ENCODE measurements around the gene DYNLT3.

The DYNLT3 gene, protein sequence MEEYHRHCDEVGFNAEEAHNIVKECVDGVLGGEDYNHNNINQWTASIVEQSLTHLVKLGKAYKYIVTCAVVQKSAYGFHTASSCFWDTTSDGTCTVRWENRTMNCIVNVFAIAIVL

DNA sequence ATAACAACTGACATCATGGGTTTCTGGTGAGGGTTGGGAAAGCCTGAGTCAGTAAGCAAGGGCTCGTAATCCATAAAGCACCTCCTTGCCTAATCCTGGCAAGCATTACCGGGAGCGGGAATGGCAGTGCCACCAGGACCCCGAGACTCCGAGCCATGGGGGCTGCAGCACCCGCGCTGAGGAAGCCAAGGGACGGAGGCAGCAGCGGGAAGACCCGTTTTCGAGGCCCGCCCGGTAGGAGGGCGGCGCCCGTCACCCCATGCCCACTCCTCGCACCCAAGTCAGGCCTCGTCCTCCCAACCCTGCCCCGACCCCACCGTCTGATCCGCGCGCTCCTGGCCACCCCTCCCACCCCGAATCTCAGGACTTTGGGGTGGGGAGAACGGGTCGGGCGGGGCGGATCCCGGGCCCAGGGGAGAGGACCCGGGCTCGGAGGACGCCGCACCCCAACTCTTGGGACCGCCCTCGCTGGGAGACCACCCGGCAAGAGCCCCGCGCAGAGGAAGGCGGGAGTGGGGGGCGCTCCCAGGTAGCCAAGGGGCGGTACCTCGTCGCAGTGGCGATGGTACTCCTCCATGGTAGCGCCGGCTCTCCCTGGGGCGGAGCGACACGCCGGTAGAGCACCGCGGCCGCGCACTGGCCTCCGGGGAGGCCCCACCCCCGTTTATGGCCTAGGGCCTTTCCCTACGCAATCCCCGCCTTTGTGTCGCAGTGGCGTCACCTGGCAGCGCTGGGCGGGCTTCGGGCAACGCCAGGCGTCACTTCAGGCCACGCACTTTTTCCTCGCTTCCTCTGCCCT lies at the start of gene DYNLT3:
Gene DYNLT3 (minus strand): TSS at position 638 of the 799 bp plus-strand sequence. CDS start 61 bp downstream, at position 577.
- intact Hi-C loops (cut with DNase I), result no loop called here
- DNase-seq, result peak; percentile 35 to 83 (median 68)

DNA sequence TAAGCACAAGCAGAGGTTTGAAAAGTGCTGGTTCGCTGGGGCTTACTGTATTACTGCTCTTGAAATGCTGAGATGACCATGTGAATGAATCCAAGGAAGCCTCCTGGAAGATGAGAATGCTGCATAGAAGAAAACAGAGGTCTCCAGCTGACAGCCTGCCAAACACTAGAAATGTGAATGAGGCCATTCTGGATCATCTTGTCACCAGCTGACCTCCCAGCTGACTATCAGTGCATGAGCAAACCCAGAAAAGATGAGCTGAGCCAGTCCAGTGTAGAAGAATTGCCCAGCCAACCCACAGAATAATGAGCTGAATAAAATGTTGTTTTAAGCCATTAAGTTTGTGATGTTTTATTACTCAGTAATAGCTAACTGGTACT lies 49.1 kb upstream of the DYNLT3 start:
- DNase-seq, result peak in 4 of 42 donors; percentile 1 to 41 (median 12)
- intact Hi-C loops (cut with DNase I), result no loop called here

DNA sequence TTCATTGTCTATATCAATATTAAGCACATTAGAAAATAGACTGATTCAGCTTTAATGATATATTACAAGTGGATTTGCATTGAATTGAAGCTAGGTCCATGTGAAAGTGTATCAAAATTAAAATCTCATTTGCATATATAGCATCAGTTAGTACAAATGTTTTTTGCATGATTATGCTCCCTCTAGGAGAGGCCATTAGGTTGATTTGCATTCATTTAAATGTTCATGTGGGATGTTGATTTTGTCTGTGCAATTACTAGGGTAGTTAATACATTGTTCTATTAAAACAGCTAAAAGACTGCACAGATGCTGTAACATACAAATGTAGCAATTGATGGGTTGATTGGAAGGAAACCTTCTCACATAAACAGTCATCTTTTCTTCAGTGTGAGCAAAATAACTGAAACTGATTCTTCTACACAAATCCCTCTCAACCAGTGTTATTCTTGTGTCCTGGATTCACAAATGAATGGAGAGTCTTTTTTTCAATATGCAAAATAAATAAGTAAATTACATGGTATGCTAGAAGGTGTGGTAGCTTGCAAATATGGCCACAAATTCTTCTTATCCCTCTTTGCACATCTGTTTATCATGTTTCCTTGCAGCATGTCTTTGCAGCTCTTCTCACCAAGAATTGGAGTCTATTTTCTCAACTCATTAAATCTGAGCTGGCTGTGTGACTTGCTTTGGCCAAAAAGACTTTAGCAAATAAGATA lies 48.6 kb upstream of the DYNLT3 start:
- intact Hi-C loops (cut with DNase I), result no loop called here
- no peak for DNase-seq

DNA sequence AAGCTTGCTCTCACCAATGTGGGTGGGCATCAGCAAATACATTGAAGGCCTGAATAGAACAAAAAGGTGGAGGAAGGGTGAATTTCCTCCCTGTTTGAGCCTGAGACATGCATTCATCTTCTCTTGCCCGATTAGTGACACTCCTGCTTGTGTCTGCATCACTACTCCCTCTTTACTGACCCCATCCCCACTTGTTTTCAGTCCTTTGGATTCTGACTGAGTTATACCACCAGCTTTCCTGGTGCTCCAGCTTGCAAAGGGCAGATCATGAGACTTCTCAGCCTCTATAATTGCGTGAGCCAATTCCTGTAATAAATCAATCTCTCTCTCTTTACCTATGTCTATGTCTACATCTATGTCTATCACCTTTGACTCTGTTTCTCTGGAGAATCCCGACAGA lies 47.4 kb upstream of the DYNLT3 start:
- intact Hi-C loops (cut with DNase I), result no loop called here
- DNase-seq, result no peak

DNA sequence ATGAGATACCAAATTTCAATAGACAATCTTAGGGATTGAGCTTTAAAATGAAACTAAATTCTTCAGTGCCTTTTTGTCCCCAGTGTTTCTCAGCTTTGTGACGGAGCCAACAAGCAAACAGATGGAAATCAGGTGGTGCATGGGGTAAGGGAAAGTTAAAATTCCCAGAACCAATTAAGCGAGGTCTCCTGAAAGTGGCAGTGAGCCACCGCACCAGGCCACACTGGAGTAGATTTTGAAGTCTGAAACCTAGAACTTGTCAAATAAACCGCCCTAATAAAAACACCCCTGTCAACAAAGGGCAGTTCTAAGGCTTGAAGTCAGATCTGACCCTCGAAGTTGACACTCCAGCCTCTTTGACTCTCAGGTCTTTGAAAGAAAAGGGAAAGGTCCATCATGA lies 40.6 kb upstream of the DYNLT3 start:
- intact Hi-C loops (cut with DNase I), result no loop called here
- no peak for DNase-seq

DNA sequence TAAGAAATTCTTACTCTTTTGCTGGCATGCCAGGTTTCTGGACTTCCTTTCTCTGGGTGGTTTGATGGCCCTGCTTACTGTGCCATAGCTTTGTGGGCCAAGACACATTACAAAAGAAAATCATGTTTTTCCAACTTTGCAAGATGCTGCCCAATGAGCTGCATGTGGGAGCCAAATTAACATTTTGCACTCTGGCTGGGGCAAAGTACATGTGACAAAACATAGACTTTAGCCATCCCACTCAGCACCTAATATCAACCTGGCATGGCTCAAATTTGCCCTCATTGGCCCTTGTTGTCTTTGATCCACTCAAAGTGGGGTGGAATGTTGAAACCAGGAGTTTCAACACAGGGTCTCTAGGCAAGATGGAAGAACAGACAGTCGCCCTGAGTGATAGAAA lies 40.0 kb upstream of the DYNLT3 start:
- no peak for DNase-seq
- intact Hi-C loops (cut with DNase I), result no loop called here

DNA sequence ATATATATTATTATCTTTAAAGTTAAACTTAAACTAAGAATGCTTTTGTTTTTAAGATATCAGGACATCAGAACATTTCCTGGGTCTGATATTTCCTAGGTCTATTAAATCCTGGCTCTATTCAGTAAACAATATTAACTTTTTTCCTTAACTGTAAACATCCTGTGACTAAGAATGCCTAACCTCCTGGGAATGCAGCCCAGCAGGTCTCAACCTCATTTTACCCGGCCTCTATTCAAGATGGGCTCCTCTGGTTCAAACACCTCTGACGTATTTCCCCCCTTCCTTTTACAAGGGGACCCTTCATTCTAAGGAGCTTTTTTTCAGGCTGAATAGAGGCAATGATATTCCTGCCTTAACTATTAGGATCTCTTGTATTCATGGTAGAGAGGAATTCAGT lies 35.8 kb upstream of the DYNLT3 start:
- DNase-seq, result no peak
- intact Hi-C loops (cut with DNase I), result no loop called here

DNA sequence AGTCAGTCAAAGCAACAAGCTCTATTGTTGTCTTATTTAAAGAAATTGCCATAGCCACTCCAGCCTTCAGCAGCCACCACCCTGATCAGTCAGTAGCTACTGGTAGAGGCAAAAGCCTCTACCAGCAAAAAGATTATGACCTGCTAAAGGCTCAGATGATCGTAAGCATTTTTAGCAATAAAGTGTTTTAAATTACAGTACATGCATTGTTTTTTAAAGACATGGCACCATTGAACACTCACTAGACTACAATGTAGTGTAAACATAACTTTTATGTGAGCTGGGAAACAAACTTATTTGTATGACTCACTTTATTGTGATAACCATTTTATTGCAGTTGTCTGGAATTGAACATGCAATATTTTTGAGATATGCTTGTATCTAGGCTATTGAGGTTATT lies 32.3 kb upstream of the DYNLT3 start:
- intact Hi-C loops (cut with DNase I), result no loop called here

DNA sequence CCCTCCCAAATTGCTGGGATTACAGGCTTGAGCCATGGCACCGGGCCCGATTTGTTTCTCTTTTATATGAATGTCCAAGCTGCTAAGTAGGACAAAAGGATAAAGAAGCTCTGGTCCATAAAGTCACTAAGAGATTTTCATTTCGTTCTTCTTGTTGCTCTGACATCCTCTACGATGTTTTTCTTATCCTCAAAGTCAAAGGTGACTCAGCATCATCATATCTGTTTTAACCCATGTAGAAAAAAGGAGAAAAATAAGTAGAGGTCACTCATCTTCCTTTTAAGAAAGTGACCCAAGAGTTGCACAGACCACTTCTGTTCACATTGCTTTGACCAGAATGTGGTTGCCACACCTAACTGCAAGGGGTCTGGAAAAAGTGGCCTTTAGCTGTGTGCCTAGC lies 29.3 kb upstream of the DYNLT3 start:
- intact Hi-C loops (cut with DNase I), result no loop called here
- no peak for DNase-seq

More for the DNA sequence above, 32.3 kb upstream of the DYNLT3 start:
- no peak for DNase-seq

DNA sequence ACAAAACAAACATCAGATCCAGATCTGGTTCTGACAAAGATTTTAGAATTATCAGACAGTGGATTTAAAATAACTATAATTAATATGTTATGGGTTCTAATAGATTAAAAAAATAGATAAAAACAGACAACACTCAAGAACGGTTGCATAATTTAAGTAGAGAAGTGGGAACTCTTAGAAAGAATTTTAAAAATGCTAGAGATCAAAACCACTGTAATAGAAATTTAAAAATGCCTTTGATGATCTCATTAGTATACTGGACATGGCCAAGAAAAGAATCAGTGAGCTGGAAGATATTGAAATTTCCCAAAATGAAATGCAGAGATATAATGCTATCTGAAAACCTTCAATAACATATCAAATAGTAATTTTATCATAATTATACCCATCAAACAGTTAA lies 28.3 kb upstream of the DYNLT3 start:
- DNase-seq, result no peak
- intact Hi-C loops (cut with DNase I), result no loop called here

DNA sequence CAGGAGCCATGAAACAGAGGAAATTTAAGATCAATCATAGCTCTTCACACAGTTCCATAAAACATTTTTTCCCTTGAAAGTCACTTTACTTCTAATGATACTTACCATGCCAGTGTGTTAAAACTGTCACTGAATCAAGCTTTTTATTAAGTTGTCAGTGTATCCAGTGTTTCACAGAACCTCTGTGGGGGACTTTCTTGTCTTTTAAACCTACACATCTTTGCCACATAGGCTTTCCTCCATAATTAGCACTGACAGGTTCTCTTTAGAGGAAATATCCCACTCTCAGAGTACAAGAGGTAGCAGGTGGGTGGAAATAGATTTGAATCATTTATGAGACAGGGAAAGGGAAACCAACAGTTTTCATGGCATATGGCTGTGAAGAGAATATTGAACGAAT lies 25.8 kb upstream of the DYNLT3 start:
- DNase-seq, result peak in 3 of 42 donors; percentile 6 to 19 (median 10)
- intact Hi-C loops (cut with DNase I), result no loop called here

DNA sequence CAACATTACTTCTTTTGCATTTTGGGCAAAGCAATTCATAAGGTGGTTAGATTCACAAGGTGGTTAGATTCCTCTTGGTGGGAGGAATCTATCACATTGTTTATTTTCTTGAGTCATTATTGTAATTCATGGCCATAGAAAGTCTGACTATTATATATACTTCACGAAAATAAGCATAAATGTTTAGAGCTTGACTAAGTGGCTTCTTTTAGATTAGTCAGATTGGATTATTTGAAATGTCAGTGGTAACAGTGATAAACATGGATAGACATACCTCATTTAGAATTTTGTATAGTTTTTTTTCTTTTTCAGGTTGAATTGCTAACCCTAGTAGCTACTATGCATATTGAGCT lies 24.9 kb upstream of the DYNLT3 start:
- no peak for DNase-seq
- intact Hi-C loops (cut with DNase I), result no loop called here

DNA sequence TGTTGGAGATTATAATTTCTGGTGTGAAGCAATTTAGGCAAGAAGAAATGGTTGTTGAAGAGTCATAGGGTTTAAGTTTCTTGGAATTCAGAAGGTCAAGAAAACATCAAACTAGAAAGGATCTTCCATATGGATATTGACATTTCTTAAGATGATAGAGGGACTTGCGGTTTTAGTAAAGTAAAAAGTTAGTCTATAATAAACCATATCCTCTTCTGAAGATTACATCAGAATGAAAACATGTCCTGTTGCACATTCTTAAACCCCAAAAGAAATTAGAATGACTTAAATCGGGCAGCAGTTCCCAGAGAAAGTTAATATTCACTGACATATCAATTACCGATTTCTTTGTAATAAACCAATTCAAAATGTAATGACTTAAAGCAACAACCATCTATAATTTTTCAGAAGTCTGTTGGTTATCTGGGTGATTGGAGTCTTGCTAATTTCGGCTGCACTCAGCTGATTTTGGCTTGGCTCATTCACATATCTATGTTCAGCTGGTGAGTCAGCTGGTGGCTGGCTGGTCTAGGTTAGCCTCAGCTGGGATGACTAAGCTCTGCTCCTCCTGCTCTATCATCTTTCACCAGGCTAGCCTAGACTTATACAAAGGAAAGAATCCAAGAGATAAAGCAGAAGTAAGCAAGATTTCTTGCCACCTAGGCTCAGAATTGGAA lies 24.4 kb upstream of the DYNLT3 start:
- intact Hi-C loops (cut with DNase I), result no loop called here
- peak in 4 of 42 donors; percentile 2 to 41 (median 12) for DNase-seq

DNA sequence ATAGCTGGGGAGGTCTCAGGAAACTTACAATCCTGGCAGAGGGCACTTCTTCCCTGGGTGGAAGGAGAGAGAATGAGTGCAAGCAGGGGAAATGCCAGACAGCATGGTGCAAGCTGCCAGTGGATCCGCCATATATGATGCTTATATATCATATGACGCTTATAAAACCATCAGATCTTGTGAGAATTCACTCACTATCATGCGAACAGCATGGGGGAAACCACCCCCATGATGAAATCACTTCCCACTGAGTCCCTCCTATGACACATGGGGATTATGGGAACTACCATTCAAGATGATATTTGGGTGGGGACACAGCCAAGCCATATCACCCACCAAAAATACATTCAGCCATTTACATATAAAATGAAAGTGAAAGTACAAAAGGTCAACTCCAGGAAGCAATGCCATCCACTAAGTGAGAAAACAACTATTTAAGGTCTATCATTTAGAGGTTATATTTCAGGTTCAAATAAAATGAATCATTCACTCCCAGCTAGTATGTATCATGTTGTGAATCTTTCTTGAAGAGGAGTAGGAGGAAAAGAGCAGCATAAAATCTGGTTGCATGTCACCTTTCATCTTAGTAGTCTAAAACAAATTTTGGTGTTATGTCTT lies 20.3 kb upstream of the DYNLT3 start:
- intact Hi-C loops (cut with DNase I), result no loop called here
- DNase-seq, result no peak

DNA sequence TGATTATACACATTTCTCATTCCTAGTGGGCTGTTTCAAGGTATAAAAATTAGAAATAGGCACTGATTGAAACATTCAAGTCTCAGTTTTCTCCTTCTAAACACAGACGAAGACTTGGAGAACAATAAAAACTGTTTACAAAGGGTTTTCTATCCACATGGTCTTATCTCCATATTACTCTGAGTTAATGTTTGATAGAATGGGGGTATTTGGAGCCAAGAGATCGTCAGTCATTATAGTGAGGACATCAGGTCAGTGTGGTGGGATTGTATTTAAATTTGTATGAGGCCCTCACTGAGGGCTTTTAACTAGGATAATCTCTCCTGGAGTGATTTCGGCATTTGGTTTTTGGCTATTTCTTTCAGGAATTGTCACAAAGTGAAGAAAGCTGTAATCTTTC lies 16.4 kb upstream of the DYNLT3 start:
- intact Hi-C loops (cut with DNase I), result no loop called here
- no peak for DNase-seq

DNA sequence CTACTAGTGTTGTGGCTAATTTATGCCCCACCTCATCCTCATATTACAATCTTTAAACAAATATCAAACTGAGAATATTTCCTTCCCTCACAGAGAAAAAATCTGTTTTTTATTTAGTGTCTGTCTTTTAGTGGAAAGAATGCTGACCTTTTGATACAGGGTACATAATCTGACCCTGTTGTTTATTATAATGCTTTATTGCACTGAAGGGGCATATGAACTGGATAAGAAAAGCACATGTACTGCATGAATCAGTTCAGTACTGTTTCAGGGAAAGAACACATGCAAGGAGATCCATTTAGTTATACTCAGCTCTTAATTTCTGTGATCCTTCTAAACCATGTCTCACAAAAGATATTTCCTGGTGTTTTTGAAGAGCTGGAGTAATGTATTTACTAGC lies 15.5 kb upstream of the DYNLT3 start:
- no peak for DNase-seq
- intact Hi-C loops (cut with DNase I), result no loop called here

DNA sequence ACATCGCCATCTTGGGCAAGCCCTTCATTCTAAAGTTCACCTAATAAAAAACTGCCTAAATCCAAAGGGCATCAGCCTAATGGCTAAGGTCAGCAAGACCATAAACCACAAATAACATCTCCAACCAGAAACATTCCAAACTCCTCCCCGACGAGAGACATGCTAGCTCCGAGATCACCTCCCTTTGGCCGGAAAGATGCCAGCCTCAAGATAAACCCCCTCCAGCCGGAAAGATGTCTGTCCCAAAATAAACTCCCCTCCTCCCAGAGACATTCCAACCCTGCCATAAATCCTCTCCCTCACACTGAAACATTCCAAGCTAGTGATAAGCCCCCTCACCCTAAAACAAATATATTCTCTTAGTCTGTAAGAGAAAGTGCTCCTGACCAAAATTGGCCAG lies 13.3 kb upstream of the DYNLT3 start:
- intact Hi-C loops (cut with DNase I), result no loop called here

DNA sequence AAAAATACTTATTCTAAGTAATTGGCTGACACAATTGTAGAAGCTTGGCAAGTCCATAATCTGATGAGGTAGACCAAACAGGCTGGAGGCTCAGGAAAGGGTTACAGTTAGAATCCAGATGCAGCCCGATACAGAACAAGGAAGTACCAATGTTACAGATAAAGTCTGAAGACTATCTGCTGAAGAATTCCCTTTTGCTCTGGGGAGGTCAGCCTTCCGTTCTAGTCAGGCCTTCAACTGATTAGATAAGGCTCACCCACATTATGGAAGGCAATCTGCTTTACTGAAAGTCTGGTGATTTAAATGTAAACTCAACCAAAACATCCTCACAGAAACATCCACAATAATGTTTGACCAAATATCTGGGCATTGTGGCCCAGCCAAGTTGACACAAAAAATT lies 7.4 kb upstream of the DYNLT3 start:
- intact Hi-C loops (cut with DNase I), result no loop called here
- no peak for DNase-seq

More for the DNA sequence above, 13.3 kb upstream of the DYNLT3 start:
- no peak for DNase-seq

DNA sequence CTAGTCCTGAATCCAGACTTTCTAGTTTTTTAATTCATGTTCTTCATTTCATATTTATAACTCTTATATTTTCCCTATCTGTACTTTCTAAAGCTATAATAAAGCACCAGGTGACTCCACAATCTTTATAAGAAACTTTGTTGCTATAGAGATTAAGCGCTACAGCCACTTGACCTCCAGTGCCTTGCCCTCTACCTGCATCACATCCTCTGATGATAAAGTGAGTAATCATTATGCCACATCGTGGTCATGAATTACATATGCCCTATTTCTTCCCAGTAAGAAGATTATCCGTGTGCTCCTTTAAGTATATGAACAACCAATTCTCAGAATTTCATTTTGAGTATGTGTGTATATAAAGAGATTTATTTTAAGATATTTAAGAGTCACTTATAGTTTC lies 6.8 kb upstream of the DYNLT3 start:
- no peak for DNase-seq
- intact Hi-C loops (cut with DNase I), result no loop called here

DNA sequence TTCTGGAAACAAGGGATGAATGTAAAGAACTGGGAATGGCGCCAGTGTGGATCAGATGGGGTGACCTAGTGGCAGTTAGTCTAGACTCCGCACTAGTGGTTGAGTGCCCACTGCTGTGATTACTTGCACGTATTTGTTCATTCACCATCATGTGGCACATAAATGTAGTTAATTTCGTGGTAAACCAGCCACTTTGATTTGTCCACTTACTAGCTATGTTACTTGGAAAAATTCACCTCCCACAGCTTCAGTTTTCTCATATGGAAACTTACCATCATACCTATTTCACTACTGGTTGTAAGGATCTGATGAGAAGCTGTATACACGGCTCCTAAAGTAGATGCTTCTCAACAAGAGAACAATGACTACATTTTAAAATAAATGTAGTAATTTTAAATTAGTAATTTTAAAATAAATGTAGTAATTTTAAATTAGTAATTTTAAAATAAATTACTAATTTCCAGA lies 394 bp upstream of the DYNLT3 start:
- intact Hi-C loops (cut with DNase I), result no loop called here
- no peak for DNase-seq
